H1 (cell line): Measurements from ENCODE around the gene CLCA4. TPM values are rescaled to one million over a fixed set of nuclear protein-coding genes. Genes with fewer than 3 reads are reported as not detected.

ENCODE experiments used
- CTCF ChIA-PET: fragments of 300-600 bp; sonication (Branson Sonifier 250); formaldehyde crosslinking; loops from one replicate; lab custom pipeline; 2021; ENCODE audit not compliant: partially characterized antibody; lab: Charles Lee
- POLR2A ChIA-PET: fragments of 300-600 bp; sonication (Branson Sonifier 250); formaldehyde crosslinking; loops from one replicate; lab custom pipeline; 2021; ENCODE audit warnings: inconsistent platforms; ENCODE audit not compliant: partially characterized antibody; lab: Charles Lee
- DNase-seq, 2 experiments: peaks; one replicate each; pipeline versions ENCODE4 v3.0.0 to v3.0.0-alpha.2; 2010 to 2022; ENCODE audit warnings: low spot score in 2 of 2, low read depth in 1 of 2, mixed read lengths in 1 of 2
- FAIRE-seq: peaks from 2 replicates; lab custom pipeline; 2011; peaks lifted over from hg19 to GRCh38; lab: Jason Lieb, UNC
- H2AFZ ChIP-seq: 2 replicates; pipeline ENCODE4 v1.8.1; 2012; ENCODE audit warnings: low read length, inconsistent platforms
- H2AK5ac ChIP-seq: 2 replicates; pipeline ENCODE4 v1.6.1; 2013; ENCODE audit warnings: low read depth, low read length
- H2BK120ac ChIP-seq: replicated peaks from 2 replicates; pipeline ENCODE3; 2013; ENCODE audit warnings: low read depth, low read length, inconsistent platforms
- H2BK12ac ChIP-seq: 2 replicates; pipeline ENCODE4 v1.6.1; 2013; ENCODE audit warnings: low read depth, low read length
- H2BK15ac ChIP-seq: 2 replicates; pipeline ENCODE4 v1.6.1; 2013; ENCODE audit warnings: low read length
- H2BK20ac ChIP-seq: 2 replicates; pipeline ENCODE4 v1.6.1; 2013; ENCODE audit warnings: low read length
- H2BK5ac ChIP-seq: 2 replicates; pipeline ENCODE4 v1.6.1; 2013; ENCODE audit warnings: low read depth, low read length
- H3K14ac ChIP-seq: 2 replicates; pipeline ENCODE4 v1.6.1; 2013; ENCODE audit warnings: inconsistent platforms; ENCODE audit not compliant: insufficient read length
- H3K18ac ChIP-seq: 2 replicates; pipeline ENCODE4 v1.6.1; 2013; ENCODE audit warnings: low read length; ENCODE audit errors: extremely low read depth
- H3K23ac ChIP-seq: 2 replicates; pipeline ENCODE4 v1.6.1; 2013; ENCODE audit warnings: inconsistent platforms; ENCODE audit not compliant: insufficient read length
- H3K23me2 ChIP-seq: 2 replicates; pipeline ENCODE4 v1.6.1; 2013; ENCODE audit warnings: low read depth, low read length
- H3K27ac ChIP-seq: 2 replicates; pipeline ENCODE4 v1.6.1; 2011; ENCODE audit warnings: low read depth, low read length, inconsistent platforms
- H3K27me3 ChIP-seq, 4 experiments: replicated peaks in 1 of 4; 1 replicate in 1 of 4; 2 replicates in 3 of 4; pipeline versions ENCODE4 v1.6.1 to v1.8.1; 2011 to 2013; ENCODE audit warnings: low read length in 3 of 4, mild to moderate bottlenecking in 3 of 4, inconsistent platforms in 2 of 4, mixed read lengths in 2 of 4, moderate library complexity in 1 of 4; ENCODE audit not compliant: control insufficient read depth in 3 of 4, insufficient read depth in 3 of 4; ENCODE audit errors: extremely low read depth in 1 of 4
- H3K36me3 ChIP-seq, 4 experiments: 2 replicates each; pipeline versions ENCODE4 v1.6.1 to v1.8.1; 2011 to 2013; ENCODE audit warnings: mild to moderate bottlenecking in 4 of 4, low read length in 3 of 4, moderate library complexity in 2 of 4, control low read depth in 1 of 4, inconsistent platforms in 1 of 4; ENCODE audit not compliant: insufficient read depth in 4 of 4, control insufficient read depth in 2 of 4
- H3K4ac ChIP-seq: replicated peaks from 2 replicates; pipeline ENCODE3; 2013; ENCODE audit warnings: low read length, low read depth, mixed read lengths, inconsistent platforms; ENCODE audit not compliant: insufficient read length
- H3K4me1 ChIP-seq, 4 experiments: replicated peaks in 1 of 4; 1 replicate in 1 of 4; 2 replicates in 3 of 4; pipeline versions ENCODE4 v1.6.1 to v1.8.1; 2011 to 2013; ENCODE audit warnings: low read length in 3 of 4, inconsistent platforms in 2 of 4, mixed read lengths in 1 of 4; ENCODE audit not compliant: insufficient read depth in 4 of 4, control insufficient read depth in 3 of 4
- H3K4me2 ChIP-seq, 2 experiments: 2 replicates each; pipeline versions ENCODE4 v1.6.1 to v1.8.1; 2011 to 2013; ENCODE audit warnings: low read depth in 2 of 2, low read length in 2 of 2, control low read depth in 1 of 2, inconsistent platforms in 1 of 2, mild to moderate bottlenecking in 1 of 2; ENCODE audit not compliant: insufficient read depth in 1 of 2
- H3K4me3 ChIP-seq, 4 experiments: fragments of 200-600, 300-600 bp in 1 of 4; sonication (generic), shearing (Covaris generic), sonication (Bioruptor Twin) in 1 of 4; 2 replicates each; pipeline versions ENCODE4 v1.5.1 to v1.8.1; 2011 to 2016; ENCODE audit warnings: low read length in 4 of 4, low read depth in 3 of 4, control low read depth in 2 of 4, inconsistent platforms in 2 of 4, mild to moderate bottlenecking in 2 of 4, mixed read lengths in 1 of 4, moderate library complexity in 1 of 4; ENCODE audit not compliant: insufficient read depth in 2 of 4; ENCODE audit errors: extremely low read depth in 1 of 4
- H3K56ac ChIP-seq: replicated peaks from 2 replicates; pipeline ENCODE3; 2013; ENCODE audit warnings: low read depth, mild to moderate bottlenecking, mixed read lengths, low read length, inconsistent platforms; ENCODE audit not compliant: insufficient read length
- H3K79me1 ChIP-seq: 2 replicates; pipeline ENCODE4 v1.6.1; 2013; ENCODE audit warnings: low read depth, low read length, control low read depth
- H3K79me2 ChIP-seq, 2 experiments: 2 replicates each; pipeline versions ENCODE4 v1.6.1 to v1.8.1; 2012 to 2013; ENCODE audit warnings: low read length in 2 of 2, mild to moderate bottlenecking in 2 of 2, inconsistent platforms in 1 of 2; ENCODE audit not compliant: insufficient read depth in 2 of 2, control insufficient read depth in 1 of 2
- H3K9ac ChIP-seq, 4 experiments: replicated peaks in 1 of 4; 1 replicate in 1 of 4; 2 replicates in 3 of 4; pipeline versions ENCODE4 v1.6.1 to v1.8.1; 2011 to 2013; ENCODE audit warnings: low read depth in 3 of 4, low read length in 3 of 4, control low read depth in 2 of 4, mild to moderate bottlenecking in 2 of 4, moderate library complexity in 2 of 4, inconsistent platforms in 1 of 4; ENCODE audit errors: extremely low read depth in 1 of 4
- H3K9me3 ChIP-seq, 2 experiments: 2 replicates each; pipeline versions ENCODE4 v1.6.1 to v1.8.1; 2012 to 2013; ENCODE audit warnings: mild to moderate bottlenecking in 2 of 2, moderate library complexity in 2 of 2, control low read depth in 1 of 2, inconsistent platforms in 1 of 2, low read depth in 1 of 2, low read length in 1 of 2, mixed read lengths in 1 of 2; ENCODE audit not compliant: insufficient read depth in 2 of 2
- H4K20me1 ChIP-seq, 2 experiments: replicated peaks in 1 of 2; 2 replicates each; pipeline versions ENCODE3 to v1.8.1; 2011 to 2013; ENCODE audit warnings: inconsistent platforms in 2 of 2, low read length in 2 of 2, mild to moderate bottlenecking in 1 of 2; ENCODE audit not compliant: insufficient read depth in 2 of 2, control insufficient read depth in 1 of 2
- H4K5ac ChIP-seq: 2 replicates; pipeline ENCODE4 v1.6.1; 2013; ENCODE audit warnings: low read length, low read depth, mixed read lengths, inconsistent platforms; ENCODE audit not compliant: insufficient read length
- H4K8ac ChIP-seq: 2 replicates; pipeline ENCODE4 v1.8.0; 2013; ENCODE audit warnings: mild to moderate bottlenecking, moderate library complexity, low read length, inconsistent platforms; ENCODE audit not compliant: insufficient read depth; ENCODE audit errors: extremely low read depth
- H4K91ac ChIP-seq: replicated peaks from 2 replicates; pipeline ENCODE3; 2013; ENCODE audit warnings: low read length, mixed read lengths, inconsistent platforms; ENCODE audit not compliant: insufficient read length
- BRCA1 ChIP-seq: IDR thresholded peaks from 2 replicates; pipeline ENCODE4 v1.6.1; 2012; ENCODE audit warnings: low read depth, low read length, improper control_type of control experiment
- FOSL1 ChIP-seq: IDR thresholded peaks from 2 replicates; pipeline ENCODE4 v1.6.1; 2011; ENCODE audit warnings: mild to moderate bottlenecking, low read depth, low read length, moderate library complexity; ENCODE audit not compliant: insufficient read depth
- NRF1 ChIP-seq: IDR thresholded peaks from 2 replicates; pipeline ENCODE4 v1.6.1; 2011; ENCODE audit warnings: mild to moderate bottlenecking, low read depth, low read length, improper control_type of control experiment
- TAF7 ChIP-seq: optimal IDR thresholded peaks from 2 replicates; pipeline ENCODE3; 2011; ENCODE audit warnings: low read depth, mild to moderate bottlenecking, inconsistent platforms, low read length, moderate library complexity, borderline replicate concordance
- WGBS, 2 experiments: shearing (Covaris generic) in 1 of 2; methylation state at CpG; one replicate each; pipeline versions ENCODE4 v1.1.6 to v1.1.7; 2013 to 2015; ENCODE audit warnings: low lambda C conversion rate in 2 of 2, mixed read lengths in 2 of 2, inconsistent platforms in 1 of 2, low coverage in 1 of 2, missing lambda C conversion rate in 1 of 2; ENCODE audit not compliant: insufficient replicate concordance in 2 of 2, insufficient coverage in 1 of 2, insufficient read length in 1 of 2; ENCODE audit errors: extremely low coverage in 1 of 2, missing lambda C conversion rate in 1 of 2; 5-methylcytosine and 5-hydroxymethylcytosine counted together
- polyA plus RNA-seq, 7 experiments: library from polyadenylated mRNA; depleted of rRNA in 3 of 7; stranded (reverse) in 5 of 7; unstranded in 2 of 7; fragments of >200 nt in 5 of 7; fragments of 200-250 nt in 2 of 7; gene quantifications; 1 replicate in 5 of 7; 2 replicates in 1 of 7; 4 replicates in 1 of 7; pipeline versions ENCODE4 v1.2.1 to v1.2.3, GENCODE V29; 2011 to 2013; ENCODE audit warnings: missing spikeins in 2 of 7, mixed read lengths in 2 of 7
- total RNA-seq: library from RNA; stranded (reverse); fragmentation: NEBNext Ultra II Directional; extraction: Animal tissue kit (Norgen Biotek cat#: 25700); gene quantifications from 2 replicates; pipeline ENCODE4 v1.2.1, GENCODE V29; 2021

Gene CLCA4
- total and polyA plus RNA-seq, 2 of the 8 experiments (the other 6 are each of a cell fraction or from before 2014, with no cell fraction given) = not detected

DNA sequence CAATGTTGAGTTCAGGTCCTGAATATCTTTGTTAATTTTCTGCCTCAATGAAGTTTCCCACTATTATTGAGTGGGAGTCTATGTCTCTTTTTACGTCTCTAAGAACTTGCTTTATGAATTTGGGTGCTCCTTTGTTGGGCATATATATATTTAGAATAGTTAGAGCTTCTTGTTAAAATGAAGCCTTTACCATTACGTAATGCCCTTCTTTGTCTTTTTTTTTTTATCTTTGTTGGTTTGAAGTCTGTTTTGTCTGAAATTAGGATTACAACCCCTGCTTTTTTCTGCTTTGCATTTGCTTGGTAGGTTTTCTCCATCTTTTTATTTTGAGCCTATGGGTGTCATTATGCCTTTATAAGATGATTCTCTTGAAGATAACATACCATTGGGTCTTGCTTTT, 10.9 kb downstream of the CLCA4 start:
- WGBS, 2 experiments = 84% methylated on average over 2 of the region's 2 CpGs; no CpG with 5 or more reads in 1 of the 2 experiments
- H2AFZ ChIP-seq = no peak overlapping the region
- H3K36me3 ChIP-seq = no peaks in the 10 kb centered on the region
- no peak overlapping the region for H3K18ac ChIP-seq
- H2BK120ac ChIP-seq = no peak overlapping the region
- H3K14ac ChIP-seq = no peak overlapping the region
- no peak overlapping the region for H4K8ac ChIP-seq
- no peak overlapping the region for H2AK5ac ChIP-seq
- no peak for TF ChIP-seq FOSL1
- TF ChIP-seq NRF1 = no peak
- TF ChIP-seq BRCA1 = no peak
- TF ChIP-seq TAF7 = no peak
- no peaks in the 10 kb centered on the region for H3K4me1 ChIP-seq
- no peak overlapping the region for H3K4me3 ChIP-seq
- no peak overlapping the region for H3K23ac ChIP-seq
- no peak overlapping the region for H4K5ac ChIP-seq
- no peaks in the 10 kb centered on the region for H3K9me3 ChIP-seq
- H3K4ac ChIP-seq = no peak overlapping the region
- no peak overlapping the region for H3K56ac ChIP-seq
- no peak overlapping the region for H2BK12ac ChIP-seq
- H3K9ac ChIP-seq = no peak overlapping the region
- H2BK5ac ChIP-seq = no peak overlapping the region
- H4K91ac ChIP-seq = no peak overlapping the region
- DNase-seq (no peak), FAIRE-seq (no peak)
- POLR2A ChIA-PET = no interaction called here
- no peaks in the 10 kb centered on the region for H3K79me2 ChIP-seq
- H4K20me1 ChIP-seq = no peaks in the 10 kb centered on the region
- no peak overlapping the region for H2BK20ac ChIP-seq
- no peak overlapping the region for H3K27ac ChIP-seq
- no peaks in the 10 kb centered on the region for H3K79me1 ChIP-seq
- H3K4me2 ChIP-seq = no peak overlapping the region
- no peak overlapping the region for H2BK15ac ChIP-seq
- H3K23me2 ChIP-seq = no peaks in the 10 kb centered on the region
- CTCF ChIA-PET = no interaction called here
- H3K27me3 ChIP-seq = no peaks in the 10 kb centered on the region
